Measurements from ENCODE around the gene KMT2B. TPM values are rescaled to one million over a fixed set of nuclear protein-coding genes. Genes with fewer than 3 reads are reported as not detected.

The KMT2B gene
- total RNA-seq, 2 donors from 2014 or later: 74.0 to 76.1 TPM

DNA sequence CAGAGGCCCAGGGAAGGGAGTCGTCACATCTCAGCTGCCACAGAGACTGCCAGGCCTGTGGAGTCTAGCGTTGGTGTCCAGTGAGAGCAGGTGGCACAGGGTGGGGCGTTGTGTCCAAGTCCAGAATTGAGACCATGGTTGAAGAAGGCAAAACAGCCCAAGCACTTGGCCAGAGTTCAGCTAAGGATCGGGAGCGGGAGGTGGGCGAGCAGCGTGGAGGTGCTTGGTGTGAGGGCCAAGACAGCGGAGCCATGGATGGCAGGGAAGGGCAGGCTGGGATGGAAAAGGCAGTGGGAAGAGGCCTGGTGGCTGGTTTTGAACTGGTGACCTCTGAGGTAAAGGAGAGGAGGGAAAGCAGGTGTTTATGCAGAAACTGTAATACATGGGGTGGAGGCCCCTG lies 16.5 kb downstream of the KMT2B start:
- DNase-seq: no peak
- H3K4me3 Mint-ChIP-seq: no peak overlapping the region
- no peaks in the 10 kb centered on the region for H3K9me3 ChIP-seq (ENCODE audit: control insufficient read depth, low read length, poor library complexity, severe bottlenecking)
- peaks cover 11% of the 10 kb centered on the region for H3K36me3 Mint-ChIP-seq (ENCODE audit: low read depth)
- H3K27me3 Mint-ChIP-seq: no peaks in the 10 kb centered on the region
- no peak for ATAC-seq
- peaks cover 32% of the 10 kb centered on the region for H3K4me1 Mint-ChIP-seq
- peak overlapping the region; percentile 86 for H3K27ac Mint-ChIP-seq

DNA sequence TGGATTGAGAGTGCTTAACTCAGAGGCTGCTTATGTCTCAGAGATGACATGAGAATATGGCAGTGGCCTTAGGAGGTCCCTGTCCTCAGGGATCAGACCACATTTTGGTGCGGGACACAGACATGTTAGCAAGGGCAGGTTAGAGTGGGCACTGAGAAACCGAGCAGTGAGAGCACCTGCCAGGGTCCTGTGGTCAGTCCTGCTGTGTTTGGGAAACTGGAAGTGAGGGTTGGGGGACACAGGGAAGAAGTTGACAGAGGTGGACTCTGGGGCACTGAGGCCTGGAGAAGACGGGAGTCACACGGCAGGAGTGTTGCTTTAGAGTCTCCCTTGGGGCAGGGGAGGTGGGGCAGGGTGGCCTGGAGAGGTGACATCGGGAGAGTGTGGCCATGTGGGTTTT lies 17.1 kb downstream of the KMT2B start:
- Mint-ChIP-seq H3K27me3 (no peaks in the 10 kb centered on the region), H3K27ac (peak overlapping the region; percentile 86), H3K4me3 (no peak overlapping the region), H3K4me1 (peaks cover 32% of the 10 kb centered on the region), H3K36me3 (ENCODE audit: low read depth) (peaks cover 10% of the 10 kb centered on the region)
- no peak for ATAC-seq
- DNase-seq: no peak
- H3K9me3 ChIP-seq (ENCODE audit: control insufficient read depth, low read length, poor library complexity, severe bottlenecking): no peaks in the 10 kb centered on the region

DNA sequence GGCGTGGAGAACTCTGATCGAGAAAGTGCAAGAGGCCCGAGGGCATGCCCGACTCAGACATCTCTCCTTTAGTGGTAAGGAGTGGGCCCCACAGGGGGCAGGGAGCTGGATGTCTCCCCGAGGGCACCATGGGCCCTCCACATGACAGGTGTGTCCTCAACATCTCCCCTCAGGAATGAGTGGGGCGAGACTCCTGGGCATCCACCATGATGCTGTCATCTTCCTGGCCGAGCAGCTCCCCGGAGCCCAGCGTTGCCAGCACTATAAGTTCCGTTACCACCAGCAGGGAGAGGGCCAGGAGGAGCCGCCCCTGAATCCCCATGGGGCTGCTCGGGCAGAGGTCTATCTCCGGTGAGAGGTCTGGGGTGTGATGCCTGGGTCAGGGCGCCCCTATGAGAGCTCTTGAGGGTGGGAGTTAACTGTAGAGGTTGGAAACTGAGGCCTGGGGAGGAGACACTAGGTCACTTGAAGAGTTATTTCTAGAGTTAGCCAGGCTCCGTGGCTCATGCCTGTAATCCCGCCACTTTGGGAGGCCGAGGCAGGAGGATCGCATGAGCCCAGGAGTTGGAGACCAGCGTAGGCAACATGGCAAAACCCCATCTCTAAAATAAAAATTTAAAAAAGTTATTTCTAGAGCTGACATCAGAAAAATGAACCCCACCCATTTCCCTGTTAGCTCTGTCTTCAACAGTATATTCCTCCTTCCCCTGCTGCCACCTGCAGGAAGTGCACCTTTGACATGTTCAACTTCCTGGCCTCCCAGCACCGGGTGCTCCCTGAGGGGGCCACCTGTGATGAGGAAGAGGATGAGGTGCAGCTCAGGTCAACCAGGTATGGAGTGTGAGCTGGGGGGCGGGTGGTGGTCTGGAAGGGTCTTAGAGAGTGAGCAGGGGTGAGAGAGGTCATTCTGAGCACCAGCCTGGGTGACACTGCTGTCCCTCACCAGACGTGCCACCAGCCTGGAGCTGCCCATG lies 19.4 kb downstream of the KMT2B start:
- peak overlapping the region; percentile 47 for H3K27ac Mint-ChIP-seq
- no peak for DNase-seq
- no peaks in the 10 kb centered on the region for H3K27me3 Mint-ChIP-seq
- peaks cover 34% of the 10 kb centered on the region for H3K4me1 Mint-ChIP-seq
- H3K4me3 Mint-ChIP-seq: peak overlapping the region; percentile 50
- ATAC-seq: no peak
- H3K36me3 Mint-ChIP-seq (ENCODE audit: low read depth): no peaks in the 10 kb centered on the region
- no peaks in the 10 kb centered on the region for H3K9me3 ChIP-seq (ENCODE audit: control insufficient read depth, low read length, poor library complexity, severe bottlenecking)

DNA sequence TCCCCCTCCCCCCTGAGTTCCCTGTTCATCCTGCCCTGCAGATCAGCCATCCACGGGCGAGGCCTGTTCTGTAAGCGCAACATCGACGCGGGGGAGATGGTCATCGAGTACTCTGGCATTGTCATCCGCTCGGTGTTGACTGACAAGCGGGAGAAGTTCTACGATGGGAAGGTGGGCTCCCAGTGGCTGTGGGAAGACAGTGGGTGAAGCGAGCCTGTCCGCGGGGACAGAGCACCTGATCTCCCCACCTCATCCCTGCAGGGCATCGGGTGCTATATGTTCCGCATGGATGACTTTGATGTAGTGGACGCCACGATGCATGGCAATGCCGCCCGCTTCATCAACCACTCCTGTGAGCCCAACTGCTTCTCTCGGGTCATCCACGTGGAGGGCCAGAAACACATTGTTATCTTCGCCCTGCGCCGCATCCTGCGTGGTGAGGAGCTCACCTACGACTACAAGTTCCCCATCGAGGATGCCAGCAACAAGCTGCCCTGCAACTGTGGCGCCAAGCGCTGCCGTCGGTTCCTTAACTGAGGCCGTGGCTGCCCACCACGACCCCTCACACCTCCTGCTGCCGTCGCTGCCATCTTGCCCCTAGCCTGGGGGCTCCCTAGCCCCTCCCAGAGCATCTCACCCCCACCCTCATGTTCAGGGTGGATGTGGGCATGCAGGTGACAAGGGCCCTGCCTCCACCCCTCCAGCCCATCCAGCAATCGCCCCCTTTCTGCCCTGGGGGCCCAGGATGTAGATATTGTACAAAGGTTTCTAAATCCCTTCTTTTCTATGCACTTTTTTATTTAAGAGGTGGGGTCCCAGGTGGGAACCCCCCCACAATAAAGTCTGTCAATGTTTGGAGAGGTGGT lies 20.5 kb downstream of the KMT2B start:
- ATAC-seq: no peak
- H3K9me3 ChIP-seq (ENCODE audit: control insufficient read depth, low read length, poor library complexity, severe bottlenecking): no peaks in the 10 kb centered on the region
- Mint-ChIP-seq H3K4me3 (no peak overlapping the region), H3K36me3 (ENCODE audit: low read depth) (peaks cover 2% of the 10 kb centered on the region), H3K4me1 (peaks cover 43% of the 10 kb centered on the region), H3K27me3 (no peaks in the 10 kb centered on the region), H3K27ac (peak overlapping the region; percentile 66)
- no peak for DNase-seq

DNA sequence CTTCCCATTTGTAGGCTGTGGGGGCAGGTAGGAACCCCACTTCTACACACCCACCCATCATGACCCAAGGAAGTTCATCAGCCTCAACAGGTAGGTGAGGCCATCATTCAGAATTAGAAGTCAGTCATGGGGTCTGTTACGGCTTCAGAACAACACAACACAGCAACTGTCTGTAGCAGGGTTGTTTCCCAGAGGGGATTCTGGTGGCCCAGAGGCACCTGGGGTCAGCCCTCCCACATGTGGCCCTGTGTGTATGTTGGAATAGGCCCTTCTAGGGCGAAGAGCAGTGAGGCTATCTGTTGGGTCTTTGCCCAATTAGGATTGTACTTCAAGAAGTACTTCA lies 21.1 kb downstream of the KMT2B start:
- H3K27ac Mint-ChIP-seq: peak overlapping the region; percentile 66
- no peaks in the 10 kb centered on the region for H3K27me3 Mint-ChIP-seq
- no peak for DNase-seq
- no peak for ATAC-seq
- peaks cover 2% of the 10 kb centered on the region for H3K36me3 Mint-ChIP-seq (ENCODE audit: low read depth)
- peaks cover 44% of the 10 kb centered on the region for H3K4me1 Mint-ChIP-seq
- no peaks in the 10 kb centered on the region for H3K9me3 ChIP-seq (ENCODE audit: control insufficient read depth, low read length, poor library complexity, severe bottlenecking)
- H3K4me3 Mint-ChIP-seq: peak overlapping the region; percentile 94

DNA sequence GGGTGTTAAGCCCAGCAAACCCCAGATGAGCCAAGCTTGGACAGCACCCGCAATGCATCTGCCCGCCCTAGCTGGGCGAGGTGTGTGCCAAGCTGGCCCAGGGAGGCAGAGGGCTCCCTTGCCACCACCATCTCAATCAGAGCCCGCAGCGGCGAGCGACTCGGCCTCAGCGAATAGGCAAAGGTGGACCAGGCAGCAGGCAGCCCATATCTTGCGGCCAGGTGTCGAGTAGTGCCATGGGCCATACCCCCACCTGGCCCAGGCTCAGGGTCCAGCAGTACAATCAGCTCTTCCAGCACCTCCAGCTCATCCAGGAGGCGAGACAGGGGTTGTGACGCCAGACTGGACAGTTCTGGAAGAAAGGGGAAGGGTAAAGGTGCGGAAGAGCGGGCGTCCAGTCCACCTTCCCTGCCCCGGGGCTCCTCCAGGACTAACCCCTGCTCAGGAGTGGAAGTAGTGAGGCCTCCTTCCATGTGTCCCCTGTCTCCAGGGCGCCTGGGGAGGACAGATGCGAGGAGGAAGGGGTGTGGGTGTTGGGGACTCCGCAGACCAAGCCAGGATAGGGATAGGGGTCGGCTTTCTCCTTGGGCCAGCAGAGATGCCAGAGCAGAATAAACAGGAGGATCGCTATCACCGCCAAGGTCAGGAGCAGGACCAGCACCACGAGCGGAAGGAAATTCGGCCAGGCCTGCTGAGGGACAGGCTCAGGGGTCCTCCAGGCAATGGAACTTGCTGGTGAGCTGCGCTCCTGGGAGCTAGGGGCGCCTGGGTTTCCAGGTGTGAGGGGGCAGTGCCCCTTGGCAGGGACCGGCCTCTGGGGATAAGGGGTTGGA lies 21.7 kb downstream of the KMT2B start:
- ATAC-seq (no peak), DNase-seq (no peak)
- Mint-ChIP-seq H3K4me3 (peak overlapping the region; percentile 94), H3K4me1 (peaks cover 44% of the 10 kb centered on the region), H3K27me3 (no peaks in the 10 kb centered on the region), H3K27ac (peak overlapping the region; percentile 66), H3K36me3 (ENCODE audit: low read depth) (peaks cover 2% of the 10 kb centered on the region)
- no peaks in the 10 kb centered on the region for H3K9me3 ChIP-seq (ENCODE audit: control insufficient read depth, low read length, poor library complexity, severe bottlenecking)

DNA sequence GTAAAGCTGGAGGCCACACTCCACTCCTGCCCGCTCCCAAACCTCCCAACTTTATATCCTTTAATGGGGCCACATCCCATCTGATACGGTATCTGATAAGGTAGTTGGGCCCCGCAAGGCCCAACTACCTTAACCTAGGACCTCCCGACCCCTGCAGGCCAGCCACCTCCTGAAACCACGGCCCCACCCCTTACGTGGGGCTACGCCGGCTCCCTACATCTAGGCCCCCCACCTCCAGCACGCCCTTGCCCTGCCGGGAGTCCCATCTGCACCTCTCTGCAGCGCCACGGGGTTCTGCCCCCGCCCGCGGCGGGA lies 22.3 kb downstream of the KMT2B start:
- peak overlapping the region; percentile 94 for H3K4me3 Mint-ChIP-seq
- no peak for DNase-seq
- H3K9me3 ChIP-seq (ENCODE audit: control insufficient read depth, low read length, poor library complexity, severe bottlenecking): no peaks in the 10 kb centered on the region
- peaks cover 2% of the 10 kb centered on the region for H3K36me3 Mint-ChIP-seq (ENCODE audit: low read depth)
- peak; percentile 4 for ATAC-seq
- peaks cover 47% of the 10 kb centered on the region for H3K4me1 Mint-ChIP-seq
- peak overlapping the region; percentile 100 for H3K27ac Mint-ChIP-seq
- H3K27me3 Mint-ChIP-seq: no peaks in the 10 kb centered on the region

DNA sequence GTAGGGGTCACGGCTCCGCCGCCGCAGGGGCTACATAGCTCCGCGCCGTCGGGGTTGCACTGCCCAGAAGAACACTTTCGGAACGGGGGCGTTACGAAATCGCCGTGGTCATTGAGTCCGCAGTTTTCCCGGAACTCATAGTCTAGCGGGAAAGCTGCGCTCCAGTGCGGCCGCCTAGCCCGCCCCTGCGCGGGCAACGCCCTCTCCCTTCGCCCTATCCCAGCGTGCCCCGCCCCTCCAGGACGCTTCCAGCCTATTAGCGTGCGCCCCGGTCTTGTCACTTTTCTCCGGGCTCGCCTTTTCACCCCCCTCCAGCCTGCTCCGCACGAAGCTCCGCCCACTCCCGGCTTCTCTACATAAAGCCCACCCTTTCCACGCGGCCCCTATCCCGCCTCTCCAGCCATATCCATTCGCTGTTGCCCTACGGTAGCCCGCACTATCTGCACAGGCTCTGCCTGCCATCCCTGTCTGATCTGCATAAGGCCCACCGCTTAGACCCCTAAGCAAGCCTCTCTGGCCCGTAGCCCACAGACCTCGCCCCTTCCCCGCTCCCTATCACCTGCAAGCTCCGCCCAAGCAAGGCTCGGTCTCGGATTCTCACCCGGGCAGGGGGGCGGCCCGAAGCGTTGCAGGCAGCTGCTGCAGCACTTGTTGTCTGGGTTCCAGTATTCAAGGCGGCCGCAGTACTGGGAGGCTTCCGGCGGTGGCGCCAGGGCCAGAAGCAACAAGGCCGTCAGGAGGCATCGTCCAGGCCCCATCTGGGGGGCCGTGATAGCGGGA lies 22.8 kb downstream of the KMT2B start:
- H3K36me3 Mint-ChIP-seq (ENCODE audit: low read depth): peaks cover 4% of the 10 kb centered on the region

DNA sequence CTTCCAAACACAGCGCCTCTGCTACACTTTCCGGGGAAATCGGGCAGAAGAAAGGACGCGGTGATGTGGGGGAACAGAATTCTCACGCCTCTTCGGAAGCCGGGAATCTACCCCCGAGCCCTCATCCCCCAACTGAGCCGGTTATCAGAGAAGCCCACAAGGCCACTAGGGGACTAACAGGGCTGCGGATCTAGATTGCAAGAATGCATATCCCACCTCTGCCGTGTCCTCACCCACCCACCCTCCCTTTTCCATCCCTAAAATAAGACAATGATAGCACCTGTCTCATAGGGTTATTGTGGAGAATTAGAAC lies 23.4 kb downstream of the KMT2B start:
- no peaks in the 10 kb centered on the region for H3K9me3 ChIP-seq (ENCODE audit: control insufficient read depth, low read length, poor library complexity, severe bottlenecking)
- Mint-ChIP-seq H3K4me3 (peak overlapping the region; percentile 96), H3K36me3 (ENCODE audit: low read depth) (peaks cover 4% of the 10 kb centered on the region), H3K27ac (peak overlapping the region; percentile 100), H3K27me3 (no peaks in the 10 kb centered on the region), H3K4me1 (peaks cover 52% of the 10 kb centered on the region)
- no peak for ATAC-seq
- no peak for DNase-seq

More for the DNA sequence above, 22.8 kb downstream of the KMT2B start:
- H3K4me1 Mint-ChIP-seq: peaks cover 50% of the 10 kb centered on the region
- peak overlapping the region; percentile 100 for H3K27ac Mint-ChIP-seq
- peak overlapping the region; percentile 94 for H3K4me3 Mint-ChIP-seq
- DNase-seq: peak; percentile 89 to 93 (median 92)
- peak; percentile 67 for ATAC-seq
- H3K9me3 ChIP-seq (ENCODE audit: control insufficient read depth, low read length, poor library complexity, severe bottlenecking): no peaks in the 10 kb centered on the region
- H3K27me3 Mint-ChIP-seq: no peaks in the 10 kb centered on the region

DNA sequence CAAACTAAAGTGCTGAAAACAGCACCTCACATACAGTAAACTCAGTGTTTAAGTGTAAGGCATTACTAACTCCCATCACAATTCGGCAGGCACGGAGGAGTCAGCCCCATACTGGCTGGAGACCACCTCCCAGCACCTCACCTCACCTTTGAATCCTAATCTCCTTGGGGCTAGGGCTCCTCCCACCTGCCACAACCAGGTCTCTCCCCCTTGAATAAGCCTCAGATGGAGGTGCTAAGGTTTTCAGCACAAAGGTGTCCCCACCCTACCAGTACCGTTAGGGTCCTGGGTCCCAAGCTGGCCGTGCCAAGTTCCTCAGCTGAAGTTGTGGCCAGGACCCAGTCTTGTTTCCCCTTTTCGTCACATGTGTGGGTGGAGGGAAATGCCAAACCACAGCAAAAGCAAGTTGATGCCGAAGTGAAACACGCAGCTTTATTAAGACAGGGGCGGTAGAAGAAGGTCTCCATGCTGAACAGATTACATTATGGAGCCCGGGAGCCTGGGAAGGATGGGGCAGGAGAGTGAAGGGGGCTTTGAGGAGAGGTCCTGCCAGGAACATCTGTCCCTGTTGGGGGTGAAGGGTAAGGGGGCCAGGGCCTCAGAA lies 24.4 kb downstream of the KMT2B start, which contains the start of gene IGFLR1:
Gene IGFLR1, minus strand, starts transcription at position 332 of the 604 bp plus-strand sequence. CDS start 1,272 bp downstream, outside the sequence.
- no peaks in the 10 kb centered on the region for H3K9me3 ChIP-seq (ENCODE audit: control insufficient read depth, low read length, poor library complexity, severe bottlenecking)
- Mint-ChIP-seq H3K27me3 (no peaks in the 10 kb centered on the region), H3K36me3 (ENCODE audit: low read depth) (peaks cover 4% of the 10 kb centered on the region), H3K4me1 (peaks cover 48% of the 10 kb centered on the region), H3K27ac (peak within 1 kb of the TSS; percentile 100), H3K4me3 (peak within 1 kb of the TSS; percentile 96)
- peak in 2 of 3 donors; percentile 30 to 48 for DNase-seq
- peak; percentile 6 for ATAC-seq

DNA sequence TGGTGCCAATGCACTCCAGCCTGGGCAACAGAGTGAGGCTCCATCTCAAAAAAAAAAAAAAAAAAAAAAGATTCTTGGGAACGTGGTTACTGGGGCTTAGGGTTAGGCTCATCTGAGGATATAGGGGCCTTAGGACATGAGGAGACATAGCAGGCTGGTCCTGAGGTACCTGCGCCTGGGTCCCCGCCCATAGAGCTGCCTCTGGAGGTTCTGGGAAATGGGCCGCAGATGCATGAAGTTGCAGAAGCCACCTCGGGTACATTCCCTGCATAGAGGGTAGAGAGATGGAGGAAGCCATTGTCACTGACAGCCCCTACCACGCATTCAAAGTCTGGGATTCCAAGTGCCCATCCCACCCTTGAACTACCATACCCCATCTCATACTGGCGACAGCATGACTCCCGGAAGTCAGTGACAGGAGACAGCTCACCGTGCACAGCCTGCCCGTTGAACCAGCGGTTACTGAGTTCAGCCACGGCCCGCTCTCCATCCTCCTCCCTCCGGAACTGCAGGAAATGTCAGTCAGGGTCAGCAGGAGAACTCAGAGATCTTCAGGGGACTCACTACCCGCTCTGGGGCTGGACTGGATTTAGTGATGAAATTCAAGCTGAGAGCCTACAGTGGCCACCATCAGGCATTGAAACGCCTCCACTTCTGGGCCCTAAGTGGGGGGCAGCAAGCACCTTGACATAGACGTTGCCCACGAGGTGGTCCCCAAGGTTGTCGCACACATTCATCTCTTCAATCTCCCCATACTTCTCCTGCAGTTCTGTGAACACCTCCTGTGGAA lies 26.0 kb downstream of the KMT2B start:
- no peaks in the 10 kb centered on the region for H3K9me3 ChIP-seq (ENCODE audit: control insufficient read depth, low read length, poor library complexity, severe bottlenecking)
- Mint-ChIP-seq H3K27me3 (no peaks in the 10 kb centered on the region), H3K4me1 (peaks cover 54% of the 10 kb centered on the region), H3K36me3 (ENCODE audit: low read depth) (peaks cover 4% of the 10 kb centered on the region), H3K4me3 (peak overlapping the region; percentile 98), H3K27ac (peak overlapping the region; percentile 100)
- ATAC-seq (no peak), DNase-seq (no peak)

Data from T-helper 17 cell (primary cell).